HCT116 (cell line): ENCODE results near the gene CYP1A1. TPM values are rescaled to one million over a fixed set of nuclear protein-coding genes. Genes with fewer than 3 reads are reported as not detected.

Experiments used
- ATAC-seq: fragments of 200-7000 bp; cut with Tn5 transposase; 2 replicates; pipeline ENCODE4 v1.9.1; 2020; ENCODE audit warnings: mild to moderate bottlenecking, moderate library complexity
- BruUV-seq: library from RNA; stranded (reverse); fragments of 400-500 nt; replicated peaks from 2 replicates; lab custom pipeline; 2021; lab: Mats Ljungman, UMichigan
- CTCF ChIA-PET: fragments of 300-600 bp; sonication (Branson Sonifier 250); formaldehyde crosslinking; loops from one replicate; lab custom pipeline; 2021; ENCODE audit warnings: antibody characterized with exemption; lab: Charles Lee
- POLR2A ChIA-PET: fragments of 300-600, 350-600 bp; sonication (Branson Sonifier 250); formaldehyde crosslinking; loops from one replicate; lab custom pipeline; 2021; ENCODE audit warnings: antibody characterized with exemption; lab: Charles Lee
- RAD21 ChIA-PET, 2 experiments: fragments of 300-600 bp; sonication (Branson Sonifier 250); formaldehyde crosslinking; loops; one replicate each; lab custom pipeline; 2023; ENCODE audit warnings: low total read pairs in 2 of 2; ENCODE audit not compliant: uncharacterized antibody in 2 of 2, unreplicated experiment in 2 of 2, low non-redundant PET in 1 of 2; lab: Charles Lee
- DNase-seq: peaks from one replicate; pipeline ENCODE4 v3.0.0-alpha.2; 2010; ENCODE audit warnings: low read depth, low spot score
- H2AFZ ChIP-seq: fragments of 200-600 bp; shearing (Covaris generic), sonication (generic); 2 replicates; pipeline ENCODE4 v1.6.1; 2017; ENCODE audit warnings: low read depth, mixed run types, mixed read lengths, antibody characterized with exemption, low read length; ENCODE audit not compliant: poor library complexity, severe bottlenecking
- H3K27ac ChIP-seq: 2 replicates; pipeline ENCODE4 v1.5.1; 2012; ENCODE audit warnings: low read depth, low read length
- H3K27me3 ChIP-seq: fragments of 200-600 bp; sonication (generic); 2 replicates; pipeline ENCODE4 v1.6.1; 2016; ENCODE audit warnings: mixed run types, low read length, mixed read lengths; ENCODE audit not compliant: insufficient read depth
- H3K36me3 ChIP-seq, 2 experiments: fragments of 200-500 bp in 1 of 2; fragments of 200-600 bp in 1 of 2; sonication (Bioruptor generic) in 1 of 2; sonication (generic) in 1 of 2; 2 replicates each; pipeline versions ENCODE4 v1.5.1 to v1.6.1; 2014 to 2016; ENCODE audit warnings: low read length in 2 of 2, inconsistent platforms in 1 of 2, mixed read lengths in 1 of 2, mixed run types in 1 of 2; ENCODE audit not compliant: insufficient read depth in 2 of 2, control insufficient read depth in 1 of 2
- H3K4me1 ChIP-seq, 2 experiments: fragments of 200-600 bp in 1 of 2; sonication (generic) in 1 of 2; 2 replicates each; pipeline versions ENCODE4 v1.5.1 to v1.6.1; 2012 to 2017; ENCODE audit warnings: low read length in 2 of 2, inconsistent platforms in 1 of 2, mild to moderate bottlenecking in 1 of 2, mixed read lengths in 1 of 2, mixed run types in 1 of 2, moderate library complexity in 1 of 2; ENCODE audit not compliant: insufficient read depth in 2 of 2, control insufficient read depth in 1 of 2
- H3K4me2 ChIP-seq: fragments of 200-600 bp; sonication (generic); 2 replicates; pipeline ENCODE4 v1.6.1; 2017; ENCODE audit warnings: mixed run types, low read length, mixed read lengths
- H3K4me3 ChIP-seq, 2 experiments: fragments of 200-600 bp in 1 of 2; sonication (generic) in 1 of 2; replicated peaks in 1 of 2; 2 replicates each; pipeline ENCODE4 v1.5.1; 2011 to 2016; ENCODE audit warnings: low read length in 2 of 2, control low read depth in 1 of 2, low read depth in 1 of 2, mild to moderate bottlenecking in 1 of 2, mixed read lengths in 1 of 2, mixed run types in 1 of 2
- H3K79me2 ChIP-seq: fragments of 200-600 bp; sonication (generic); 2 replicates; pipeline ENCODE4 v1.6.1; 2017; ENCODE audit warnings: mild to moderate bottlenecking, mixed run types, low read length, moderate library complexity, mixed read lengths; ENCODE audit not compliant: insufficient read depth
- H3K9ac ChIP-seq: fragments of 200-600 bp; sonication (generic); 2 replicates; pipeline ENCODE4 v1.6.1; 2016; ENCODE audit warnings: low read length, mixed read lengths
- H3K9me2 ChIP-seq: fragments of 200-600 bp; sonication (generic), shearing (Covaris generic); 2 replicates; pipeline ENCODE4 v1.6.1; 2017; ENCODE audit warnings: mixed run types, mild to moderate bottlenecking, moderate library complexity; ENCODE audit not compliant: insufficient read depth
- H3K9me3 ChIP-seq, 2 experiments: fragments of 200-500 bp in 1 of 2; fragments of 200-600 bp in 1 of 2; sonication (Bioruptor generic) in 1 of 2; sonication (generic) in 1 of 2; 2 replicates each; pipeline ENCODE4 v1.6.1; 2014 to 2017; ENCODE audit warnings: low read length in 2 of 2, mixed read lengths in 2 of 2, inconsistent platforms in 1 of 2, low read depth in 1 of 2, mild to moderate bottlenecking in 1 of 2, mixed run types in 1 of 2, moderate library complexity in 1 of 2; ENCODE audit not compliant: control insufficient read depth in 1 of 2, insufficient read depth in 1 of 2
- H4K20me1 ChIP-seq: fragments of 200-600 bp; sonication (generic), shearing (Covaris generic); 2 replicates; pipeline ENCODE4 v1.6.1; 2017; ENCODE audit warnings: mixed run types, mild to moderate bottlenecking, moderate library complexity; ENCODE audit not compliant: insufficient read depth
- CEBPB ChIP-seq: IDR thresholded peaks from 2 replicates; pipeline ENCODE4 v1.6.1; 2012; ENCODE audit warnings: low read depth
- CTCF ChIP-seq, 3 experiments: fragments of 200-600 bp in 1 of 3; sonication (generic) in 1 of 3; IDR thresholded peaks in 2 of 3; conservative IDR thresholded peaks in 1 of 3; 2 replicates each; pipeline ENCODE4 v1.5.1; 2012 to 2017; ENCODE audit warnings: low read depth in 2 of 3, low read length in 2 of 3, antibody characterized with exemption in 1 of 3, borderline replicate concordance in 1 of 3, control low read depth in 1 of 3, mild to moderate bottlenecking in 1 of 3, mixed read lengths in 1 of 3, mixed run types in 1 of 3, moderate library complexity in 1 of 3; ENCODE audit not compliant: insufficient read depth in 1 of 3
- EGR1 ChIP-seq: IDR thresholded peaks from 2 replicates; pipeline ENCODE4 v1.6.1; 2012; ENCODE audit warnings: low read depth
- ELF1 ChIP-seq: IDR thresholded peaks from 2 replicates; pipeline ENCODE4 v1.6.1; 2012; ENCODE audit warnings: low read depth, borderline replicate concordance
- MAX ChIP-seq: IDR thresholded peaks from 2 replicates; pipeline ENCODE4 v1.6.1; 2012
- POLR2A ChIP-seq: IDR thresholded peaks from 2 replicates; pipeline ENCODE4 v1.7.0; 2011; ENCODE audit warnings: borderline replicate concordance; ENCODE audit not compliant: insufficient read depth, insufficient read length; ENCODE audit errors: extremely low read depth
- RAD21 ChIP-seq: IDR thresholded peaks from 2 replicates; pipeline ENCODE4 v1.6.1; 2012; ENCODE audit warnings: low read depth, mild to moderate bottlenecking
- SIN3A ChIP-seq: IDR thresholded peaks from 2 replicates; pipeline ENCODE4 v1.6.1; 2012; ENCODE audit warnings: low read depth
- SP1 ChIP-seq: IDR thresholded peaks from 2 replicates; pipeline ENCODE4 v1.6.1; 2012; ENCODE audit warnings: low read depth
- SRF ChIP-seq: IDR thresholded peaks from 2 replicates; pipeline ENCODE4 v1.6.1; 2012; ENCODE audit warnings: low read depth
- TCF7L2 ChIP-seq: IDR thresholded peaks from 2 replicates; pipeline ENCODE4 v1.7.0; 2011; ENCODE audit warnings: borderline replicate concordance, inconsistent platforms; ENCODE audit not compliant: insufficient read depth, insufficient read length; ENCODE audit errors: extremely low read depth
- intact Hi-C: fragments of 100-400 bp; cut with micrococcal nuclease; formaldehyde crosslinking; loops from 2 replicates; pipeline ENCODE4 v1.10.0; 2022
- total RNA-seq: library from RNA; stranded (reverse); gene quantifications from one replicate; pipeline ENCODE4 v1.2.1, GENCODE V29; 2021; ENCODE audit not compliant: unreplicated experiment
- TF ChIP-seq, protein P1 (sequence below): IDR thresholded peaks from 2 replicates; pipeline ENCODE4 v1.6.1; 2012
- TF ChIP-seq, protein P2 (sequence below): IDR thresholded peaks from 2 replicates; pipeline ENCODE4 v1.6.1; 2011; ENCODE audit warnings: mild to moderate bottlenecking, low read length, moderate library complexity; ENCODE audit not compliant: insufficient replicate concordance; ENCODE audit errors: extremely low read depth

Gene CYP1A1
- total RNA-seq, 1 experiment from 2014 or later, result 1.5 TPM

- DNase-seq (no peak), ATAC-seq (no peak)
- BruUV-seq, result no TSS peak
- Histone ChIP-seq H4K20me1 (no peaks in the 10 kb centered on the region), H3K36me3 (no peaks in the 10 kb centered on the region), H3K4me1 (no peaks in the 10 kb centered on the region), H3K27ac (no peak overlapping the region), H3K27me3 (no peaks in the 10 kb centered on the region), H3K4me3 (no peak overlapping the region), H3K9ac (no peak overlapping the region), H3K9me3 (no peaks in the 10 kb centered on the region), H3K9me2 (no peaks in the 10 kb centered on the region), H3K4me2 (no peak overlapping the region), H2AFZ (no peak overlapping the region), H3K79me2 (no peaks in the 10 kb centered on the region)
- CTCF ChIA-PET, result interaction anchor here (0.8 kb wide), 1 partner anchor 10 kb away, joined by 3 read pairs; no protein-coding TSS in a partner anchor
- RAD21 ChIA-PET, result no interaction called here
- POLR2A ChIA-PET, result no interaction called here
- TF ChIP-seq ELF1, result no peak
- no peak for TF ChIP-seq SIN3A
- no peak for TF ChIP-seq MAX
- no peak for TF ChIP-seq SP1
- TF ChIP-seq, protein P1, sequence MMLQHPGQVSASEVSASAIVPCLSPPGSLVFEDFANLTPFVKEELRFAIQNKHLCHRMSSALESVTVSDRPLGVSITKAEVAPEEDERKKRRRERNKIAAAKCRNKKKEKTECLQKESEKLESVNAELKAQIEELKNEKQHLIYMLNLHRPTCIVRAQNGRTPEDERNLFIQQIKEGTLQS, result no peak
- intact Hi-C loops, result no loop called here
Measured at GRCh38 chr15:74762791-74763150, 37.4 kb upstream of the CYP1A1 start.

GRCh38 chr15:74758736-74759135 is 33.4 kb upstream of the CYP1A1 start:
- no peak overlapping the region for H3K27ac ChIP-seq
- H3K4me3 ChIP-seq, result no peak overlapping the region
- ChIA-PET POLR2A (interaction anchor here (2.5 kb wide), 1 partner anchor 10 kb away, joined by 14 read pairs; no protein-coding TSS in a partner anchor), RAD21 (no interaction called here), CTCF (interaction anchor here (2.2 to 2.3 kb wide), 2 partner anchors 10 to 13 kb away, joined by 13 to 14 read pairs; no protein-coding TSS in a partner anchor)
- no peak for DNase-seq
- H3K9ac ChIP-seq, result no peak overlapping the region
- H3K27me3 ChIP-seq, result no peaks in the 10 kb centered on the region
- H4K20me1 ChIP-seq, result no peaks in the 10 kb centered on the region
- no peak for ATAC-seq
- no peak overlapping the region for H2AFZ ChIP-seq
- no peaks in the 10 kb centered on the region for H3K36me3 ChIP-seq
- TF ChIP-seq CEBPB, result no peak
- no peak for TF ChIP-seq POLR2A
- TF ChIP-seq EGR1, result no peak
- no peak for TF ChIP-seq SP1
- no peak for TF ChIP-seq SRF
- no peak for TF ChIP-seq RAD21
- TF ChIP-seq, protein P1, result no peak
- TF ChIP-seq SIN3A, result no peak
- TF ChIP-seq, protein P2, sequence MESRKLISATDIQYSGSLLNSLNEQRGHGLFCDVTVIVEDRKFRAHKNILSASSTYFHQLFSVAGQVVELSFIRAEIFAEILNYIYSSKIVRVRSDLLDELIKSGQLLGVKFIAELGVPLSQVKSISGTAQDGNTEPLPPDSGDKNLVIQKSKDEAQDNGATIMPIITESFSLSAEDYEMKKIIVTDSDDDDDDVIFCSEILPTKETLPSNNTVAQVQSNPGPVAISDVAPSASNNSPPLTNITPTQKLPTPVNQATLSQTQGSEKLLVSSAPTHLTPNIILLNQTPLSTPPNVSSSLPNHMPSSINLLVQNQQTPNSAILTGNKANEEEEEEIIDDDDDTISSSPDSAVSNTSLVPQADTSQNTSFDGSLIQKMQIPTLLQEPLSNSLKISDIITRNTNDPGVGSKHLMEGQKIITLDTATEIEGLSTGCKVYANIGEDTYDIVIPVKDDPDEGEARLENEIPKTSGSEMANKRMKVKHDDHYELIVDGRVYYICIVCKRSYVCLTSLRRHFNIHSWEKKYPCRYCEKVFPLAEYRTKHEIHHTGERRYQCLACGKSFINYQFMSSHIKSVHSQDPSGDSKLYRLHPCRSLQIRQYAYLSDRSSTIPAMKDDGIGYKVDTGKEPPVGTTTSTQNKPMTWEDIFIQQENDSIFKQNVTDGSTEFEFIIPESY, result no peak
- TF ChIP-seq ELF1, result no peak
- TF ChIP-seq TCF7L2, result no peak
- no peak for TF ChIP-seq CTCF (IDR thresholded peaks at IDR 0.05 in 2 of 3, conservative IDR thresholded peaks at IDR 0.05 in 1 of 3; ENCODE audit: borderline replicate concordance in 1 of 3, insufficient read depth in 1 of 3, low read depth in 2 of 3, low read length in 2 of 3)
- no TSS peak for BruUV-seq
- no peak overlapping the region for H3K4me2 ChIP-seq
- no peaks in the 10 kb centered on the region for H3K4me1 ChIP-seq
- H3K79me2 ChIP-seq, result no peaks in the 10 kb centered on the region
- H3K9me3 ChIP-seq, result no peaks in the 10 kb centered on the region
- intact Hi-C loops, result no loop called here
- no peaks in the 10 kb centered on the region for H3K9me2 ChIP-seq
